Activated T-cell treated with anti-CD3 and anti-CD28 coated beads for 4 hours (primary cell): ENCODE results near the gene TRPM4.
"Not testable (repeated sequence)": the region's sequence is repeated elsewhere in the genome, so short reads cannot be mapped to it uniquely, and the experiment has no call there.

Experiments used
- DNase-seq: peaks from one replicate; pipeline ENCODE4 v3.0.0-alpha.2; 2020

TRPM4 gene

DNA sequence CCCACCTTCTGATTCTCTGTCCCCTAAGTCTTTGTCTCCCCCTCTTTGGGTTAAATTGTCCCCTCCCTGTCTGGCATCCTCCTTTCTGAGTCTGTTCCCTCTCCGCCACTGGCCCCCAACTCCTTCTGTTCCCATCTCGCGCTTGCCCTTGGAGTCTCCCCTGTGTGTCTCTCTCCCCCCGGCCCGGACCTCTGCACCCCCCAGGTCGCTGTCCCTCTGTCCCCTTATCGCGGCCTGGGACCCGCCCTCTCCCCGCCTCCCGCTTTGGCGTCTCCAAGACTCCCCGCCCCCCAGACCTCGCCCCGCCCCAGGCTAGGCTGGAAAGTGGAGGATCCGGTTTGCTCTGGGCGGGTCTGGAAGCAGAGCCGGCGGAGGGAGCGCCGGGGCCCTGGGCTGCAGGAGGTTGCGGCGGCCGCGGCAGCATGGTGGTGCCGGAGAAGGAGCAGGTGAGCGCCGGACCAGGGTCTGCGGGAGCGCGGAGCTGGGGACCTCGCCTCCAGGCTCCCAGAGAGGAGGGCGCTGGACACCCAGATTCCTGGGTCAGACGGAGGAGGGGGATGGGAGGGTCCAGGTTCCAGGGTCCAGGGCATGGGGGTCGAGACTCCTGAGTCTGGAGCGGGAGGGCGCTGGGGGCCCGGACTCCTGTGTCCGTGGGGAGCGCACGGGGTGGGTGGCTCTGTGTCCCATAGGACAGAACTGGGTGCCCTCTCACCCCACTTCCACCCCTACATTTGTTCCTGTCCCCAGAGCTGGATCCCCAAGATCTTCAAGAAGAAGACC, at the start of gene TRPM4:
TSS of gene TRPM4 (plus strand) at position 348 of the 780 bp plus-strand sequence. CDS start at position 423, 75 bp downstream.
- DNase-seq = no peak

DNA sequence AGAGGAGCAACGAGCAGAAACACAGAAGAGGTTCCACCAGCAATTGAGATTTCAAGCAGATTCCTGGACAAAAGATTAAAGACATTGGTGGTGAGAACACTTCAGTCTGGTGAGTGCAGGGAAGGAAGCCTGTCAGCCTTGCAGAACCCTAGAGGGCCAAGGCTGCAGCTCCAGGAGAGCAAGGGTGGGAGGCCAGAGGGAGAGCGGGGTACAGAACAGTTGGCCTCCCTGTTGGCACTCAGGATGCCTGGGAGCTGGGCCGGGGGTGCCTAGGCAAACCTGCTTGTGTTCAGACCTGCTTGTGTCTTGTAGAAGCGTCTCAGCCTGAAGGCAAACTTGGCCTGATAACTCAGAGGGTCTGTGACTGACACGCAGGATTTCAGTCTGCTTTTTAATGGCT, 48.5 kb upstream of the TRPM4 start:
- DNase-seq = no peak

DNA sequence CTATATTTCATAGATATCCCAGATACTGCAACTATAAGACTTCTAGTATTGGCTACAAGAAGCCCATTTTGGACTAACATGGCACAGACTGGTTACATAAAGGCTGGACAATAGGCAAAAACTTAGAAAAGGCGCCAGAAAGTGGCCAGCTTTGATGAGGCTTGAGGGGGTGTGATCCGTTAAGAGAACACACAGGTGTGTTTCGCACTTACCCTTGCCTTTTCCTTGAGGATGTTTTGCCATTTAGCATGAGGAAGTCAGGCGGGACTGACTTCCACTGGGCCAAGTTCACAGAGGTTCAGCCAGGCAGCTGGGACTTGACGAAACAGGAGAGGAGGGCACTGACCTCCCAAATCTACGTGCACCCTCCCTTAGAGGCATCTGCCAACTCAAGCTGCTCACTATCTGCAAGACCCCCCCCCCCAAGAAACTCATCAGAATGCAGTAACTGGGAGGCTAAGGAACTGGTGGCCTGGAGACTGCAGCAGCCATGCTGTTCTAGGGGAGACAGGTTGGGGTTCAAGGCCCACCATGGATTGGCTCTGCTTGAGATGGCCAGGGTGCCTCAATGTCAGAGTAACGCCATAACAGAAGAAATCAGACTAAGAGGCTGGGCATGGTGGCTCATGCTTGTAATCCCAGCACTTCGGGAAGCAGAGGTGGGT, 47.9 kb upstream of the TRPM4 start:
- no peak for DNase-seq

DNA sequence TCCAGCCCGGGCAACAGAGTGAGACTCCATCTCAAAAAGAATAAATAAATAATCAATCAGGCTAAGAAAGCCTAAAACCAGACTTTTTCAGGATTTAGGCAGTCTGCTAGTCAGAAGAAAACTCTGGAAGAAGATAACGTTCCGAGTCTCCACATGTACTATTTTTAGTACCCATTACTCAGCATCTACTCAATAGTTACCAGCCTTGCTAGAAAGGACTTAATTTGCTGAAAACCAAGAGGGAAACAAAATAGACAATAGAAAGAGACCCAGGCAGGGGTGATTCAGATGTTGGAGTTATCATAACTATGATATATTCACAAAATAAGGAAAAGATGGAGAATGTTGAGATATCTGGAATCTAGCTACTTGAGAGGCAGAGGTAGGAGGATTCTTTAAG, 47.0 kb upstream of the TRPM4 start:
- DNase-seq = no peak

DNA sequence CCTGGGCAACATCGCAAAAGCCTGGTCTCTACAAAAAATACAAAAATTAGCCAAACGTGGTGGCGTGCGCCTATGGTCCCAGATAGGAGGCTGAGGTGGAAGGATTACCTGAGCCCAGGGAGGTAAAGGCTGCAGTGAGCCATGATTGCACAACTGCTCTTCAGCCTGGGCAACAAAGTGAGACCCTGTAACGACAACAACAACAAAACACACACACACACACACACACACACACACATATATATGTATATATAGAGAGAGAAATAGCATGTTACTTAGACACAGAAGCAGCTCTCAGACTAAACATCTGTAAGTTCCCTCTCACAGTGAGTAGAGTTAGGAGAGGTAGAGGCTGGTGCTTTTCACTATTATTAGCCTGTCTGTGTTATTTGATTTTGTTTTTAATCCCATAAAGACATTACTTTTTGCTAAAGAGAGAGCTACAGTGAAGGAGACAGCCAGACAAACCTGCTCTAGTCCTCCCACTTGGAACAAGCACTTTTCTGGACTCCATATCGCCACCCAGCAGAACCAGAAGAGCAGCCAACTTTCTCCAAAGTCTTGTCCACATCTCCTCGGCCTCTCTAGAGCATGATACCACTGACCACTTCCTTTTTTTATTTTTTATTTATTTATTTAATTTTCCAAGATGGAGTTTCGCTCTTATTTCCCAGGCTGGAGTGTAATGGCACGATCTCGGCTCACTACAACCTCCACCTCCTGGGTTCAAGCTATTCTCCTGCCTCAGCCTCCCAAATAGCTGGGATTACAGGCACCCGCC, 46.2 kb upstream of the TRPM4 start:
- no peak for DNase-seq

DNA sequence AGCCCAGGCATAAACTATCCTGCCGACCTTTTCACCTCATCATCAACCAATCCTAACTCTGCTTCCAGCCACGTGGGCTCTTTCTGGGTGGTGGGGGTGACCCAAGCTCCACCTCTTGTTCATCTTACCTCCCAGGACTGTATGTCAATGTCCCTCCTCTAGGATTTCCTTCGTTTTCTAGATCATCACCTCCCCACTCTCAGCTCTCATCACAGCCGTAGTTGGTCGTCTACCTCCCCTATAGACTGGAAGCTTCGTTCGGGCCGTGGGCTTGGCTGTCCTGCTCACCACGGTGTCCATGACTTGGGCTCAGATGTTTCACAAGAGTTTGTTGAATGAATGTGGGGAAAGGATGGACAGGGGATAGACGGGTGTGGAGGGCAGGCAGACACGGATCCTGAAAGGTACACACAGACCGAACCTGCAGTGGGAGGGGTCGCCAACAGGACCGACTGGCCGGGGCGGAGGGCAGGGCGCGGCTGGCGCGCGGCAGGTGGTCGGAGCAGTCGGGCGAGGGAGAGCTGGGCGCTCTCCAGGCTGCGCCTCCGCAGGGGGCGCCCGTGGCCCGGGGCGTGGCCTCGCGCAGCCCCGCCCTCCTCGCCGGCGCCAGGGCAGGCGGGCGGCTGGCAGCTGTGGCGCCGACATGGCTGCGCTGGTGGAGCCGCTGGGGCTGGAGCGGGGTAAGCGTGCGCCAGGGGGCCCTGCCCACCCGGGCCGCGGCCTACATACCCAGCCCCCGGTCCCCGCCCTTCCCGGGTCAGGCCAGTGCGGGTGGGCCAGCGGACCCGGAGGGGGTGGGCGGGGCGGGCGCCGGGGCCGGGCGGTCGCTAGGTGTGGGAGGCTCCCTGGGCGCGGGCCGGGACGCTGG, 43.6 kb upstream of the TRPM4 start, which contains the start of gene LIN7B:
TSS of gene LIN7B (plus strand) at position 609 of the 868 bp plus-strand sequence. CDS start at position 644, 35 bp downstream.
- DNase-seq = peak; percentile 56

DNA sequence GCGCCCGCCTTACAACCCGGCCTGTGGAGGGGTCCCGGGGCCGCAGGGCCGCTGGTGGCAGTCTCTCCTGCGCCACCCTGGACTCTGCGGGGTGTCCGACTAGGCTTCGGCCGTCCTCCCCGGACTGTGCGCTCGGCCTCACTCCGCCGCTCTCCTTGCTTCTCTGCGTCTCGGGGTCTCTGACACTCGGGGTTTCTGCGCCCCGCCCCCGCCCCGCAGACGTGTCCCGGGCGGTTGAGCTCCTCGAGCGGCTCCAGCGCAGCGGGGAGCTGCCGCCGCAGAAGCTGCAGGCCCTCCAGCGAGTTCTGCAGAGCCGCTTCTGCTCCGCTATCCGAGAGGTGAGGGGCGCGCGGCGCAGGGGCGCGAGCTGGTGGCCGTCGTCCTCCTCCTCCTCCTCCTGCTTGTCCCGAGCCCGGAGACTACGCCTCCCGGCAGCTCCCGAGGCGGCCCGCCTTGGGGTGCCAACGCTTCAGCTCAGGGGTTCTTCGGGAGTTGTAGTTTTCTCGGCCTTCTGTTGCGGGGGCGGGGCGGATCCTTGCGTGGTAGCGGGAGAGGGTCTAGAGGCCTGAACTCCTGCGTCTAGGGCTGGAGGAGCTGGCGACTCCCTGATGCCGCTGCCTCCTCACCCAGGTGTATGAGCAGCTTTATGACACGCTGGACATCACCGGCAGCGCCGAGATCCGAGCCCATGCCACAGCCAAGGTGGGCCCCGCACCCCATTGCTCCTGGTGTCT, 42.8 kb upstream of the TRPM4 start:
- DNase-seq = peak; percentile 52

DNA sequence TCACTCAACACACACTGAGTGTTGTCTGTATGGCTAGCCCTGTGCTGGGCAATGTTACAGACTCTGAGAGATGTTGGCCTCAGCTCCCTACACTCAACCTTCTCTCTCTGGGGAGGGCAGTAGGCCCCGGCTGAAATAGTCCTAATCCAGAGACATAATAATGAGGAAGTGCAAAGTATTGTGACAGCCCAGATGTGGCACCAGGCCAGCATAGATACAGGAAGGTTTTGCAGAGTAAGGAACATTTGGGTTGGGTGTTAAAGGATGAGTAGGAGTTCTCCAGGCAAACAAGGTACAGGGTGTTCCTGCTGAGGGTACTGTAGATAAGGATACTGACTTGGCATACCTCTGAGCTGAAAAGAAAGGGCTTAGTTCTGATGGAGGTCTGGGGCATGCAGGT, 41.0 kb upstream of the TRPM4 start:
- no peak for DNase-seq

DNA sequence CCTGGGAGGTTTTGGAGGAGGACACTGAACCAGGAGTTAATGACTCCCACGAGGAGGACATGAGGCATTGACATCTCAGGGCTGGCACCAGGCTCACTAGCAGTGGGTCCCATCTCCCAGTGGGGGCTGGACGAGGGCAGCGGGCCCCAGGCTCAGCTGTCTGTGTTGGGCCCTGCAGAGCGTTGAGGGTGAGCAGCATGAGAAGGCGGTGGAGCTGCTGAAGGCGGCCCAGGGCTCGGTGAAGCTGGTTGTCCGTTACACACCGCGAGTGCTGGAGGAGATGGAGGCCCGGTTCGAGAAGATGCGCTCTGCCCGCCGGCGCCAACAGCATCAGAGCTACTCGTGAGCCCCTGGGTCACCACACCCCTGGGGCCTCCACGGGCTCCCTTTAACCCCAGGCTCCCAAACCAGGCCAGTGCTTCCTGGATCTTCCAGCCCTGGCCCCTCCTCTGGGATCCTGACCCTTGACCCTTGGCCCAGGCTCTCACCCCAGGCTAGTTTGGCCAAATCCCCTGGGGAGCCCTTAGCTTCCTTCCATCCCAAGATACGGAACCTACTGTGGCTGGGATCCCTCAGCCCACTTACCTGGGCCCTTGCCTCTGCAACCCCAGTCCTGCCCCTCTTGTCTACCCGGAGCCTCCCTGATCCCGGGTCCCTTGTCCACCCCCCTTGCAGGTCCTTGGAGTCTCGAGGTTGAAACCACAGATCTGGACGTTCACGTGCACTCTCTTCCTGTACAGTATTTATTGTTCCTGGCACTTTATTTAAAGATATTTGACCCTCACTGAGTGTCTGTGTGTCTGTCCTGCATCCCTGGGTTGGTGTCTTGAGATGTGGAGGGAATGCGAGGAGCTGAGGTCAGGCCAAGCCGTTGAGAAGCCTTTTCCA, 39.7 kb upstream of the TRPM4 start:
- no peak for DNase-seq

DNA sequence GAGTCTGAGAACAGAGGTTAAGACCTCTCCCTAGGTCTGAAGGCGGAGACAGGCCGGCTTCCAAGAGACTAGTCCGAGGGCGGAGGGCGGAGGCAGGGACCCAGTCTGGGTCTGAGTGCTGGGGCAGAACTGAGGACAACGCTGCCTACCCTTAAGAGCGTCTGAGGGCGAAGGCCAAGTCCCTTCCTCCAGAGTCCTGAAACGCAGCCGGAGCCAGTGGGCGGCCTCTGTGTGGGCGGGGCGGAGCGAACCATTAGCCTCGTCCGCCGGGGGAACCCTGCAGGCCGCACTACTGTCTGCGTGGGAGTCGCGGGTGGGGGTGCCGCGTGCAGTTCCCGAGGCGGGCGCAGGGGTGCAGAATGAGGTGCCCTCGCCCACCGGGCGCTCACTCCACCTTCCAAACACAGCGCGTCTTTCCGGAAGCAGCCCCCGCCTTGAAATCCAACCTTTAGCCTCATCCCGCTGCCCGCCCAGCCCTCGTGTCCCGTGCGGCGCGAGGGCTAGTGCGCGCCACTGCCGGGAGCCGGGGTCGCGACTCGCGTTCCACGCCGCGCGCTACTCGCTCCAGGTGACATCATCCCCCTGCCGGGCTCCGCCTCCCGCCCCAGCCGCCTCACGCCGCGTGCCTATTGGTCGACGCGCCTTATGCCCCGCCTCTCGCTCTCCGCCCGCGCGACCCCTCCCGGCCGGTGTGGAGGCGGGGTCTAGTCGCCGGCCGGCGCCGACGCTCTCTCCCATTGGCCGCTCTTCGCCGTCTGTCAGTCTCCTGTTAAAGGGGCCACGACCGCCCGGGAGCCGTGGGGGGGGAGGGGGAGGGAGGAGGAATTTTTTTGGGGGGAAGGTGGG, 38.8 kb upstream of the TRPM4 start, which contains the start of gene C19orf73:
TSS of gene C19orf73 (minus strand) at position 579 of the 846 bp plus-strand sequence. CDS start at position 458, 121 bp downstream.
- DNase-seq = peak; percentile 91

DNA sequence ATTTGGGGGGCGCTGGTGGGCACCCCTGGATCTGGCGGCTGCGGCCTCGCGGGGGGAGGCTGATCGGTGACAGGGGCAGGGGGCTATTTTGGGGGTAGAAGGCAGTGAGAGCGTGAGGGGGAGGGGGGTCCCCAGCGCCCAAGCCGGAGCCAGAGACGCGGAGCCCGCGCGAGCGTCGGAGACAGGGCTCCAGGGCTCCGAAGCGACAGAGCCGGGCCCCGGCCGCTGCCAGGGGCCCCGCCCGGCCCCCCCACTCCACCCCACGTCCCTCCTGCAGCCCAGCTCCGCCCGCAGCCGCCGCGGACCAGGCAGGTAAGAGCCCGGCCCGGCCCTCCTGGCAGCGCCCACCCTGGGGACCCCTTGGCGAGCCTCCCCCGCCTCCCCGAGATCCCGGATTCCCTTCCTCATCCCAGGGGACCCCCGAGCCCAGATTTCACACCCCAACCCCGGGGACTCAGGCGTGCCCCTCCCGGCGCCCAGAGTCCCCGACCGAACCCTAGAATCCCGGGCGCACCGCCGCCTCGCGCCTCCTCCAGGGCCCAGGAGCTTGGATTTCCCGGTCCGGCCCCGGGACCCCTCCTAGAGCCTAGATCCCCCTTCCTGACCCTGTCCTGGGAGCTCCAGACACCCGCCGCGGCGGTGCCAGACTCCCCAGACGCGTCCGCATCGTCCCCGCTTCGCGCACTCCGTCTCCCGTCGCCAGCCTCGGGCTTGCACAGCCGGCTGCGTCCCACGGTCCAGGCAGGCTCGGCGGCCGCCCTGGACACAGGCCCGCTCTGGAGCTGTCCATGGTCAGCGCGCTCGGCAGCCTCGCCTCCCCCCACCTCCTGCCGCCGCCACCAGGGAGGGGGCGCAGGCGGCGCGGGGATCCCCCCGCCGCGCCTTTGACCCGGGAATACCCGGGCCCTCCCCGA, 37.9 kb upstream of the TRPM4 start, which contains the start of gene PPFIA3:
TSS of gene PPFIA3 (plus strand) at position 134 of the 914 bp plus-strand sequence. CDS start 8,330 bp downstream, outside the sequence.
- no peak for DNase-seq

DNA sequence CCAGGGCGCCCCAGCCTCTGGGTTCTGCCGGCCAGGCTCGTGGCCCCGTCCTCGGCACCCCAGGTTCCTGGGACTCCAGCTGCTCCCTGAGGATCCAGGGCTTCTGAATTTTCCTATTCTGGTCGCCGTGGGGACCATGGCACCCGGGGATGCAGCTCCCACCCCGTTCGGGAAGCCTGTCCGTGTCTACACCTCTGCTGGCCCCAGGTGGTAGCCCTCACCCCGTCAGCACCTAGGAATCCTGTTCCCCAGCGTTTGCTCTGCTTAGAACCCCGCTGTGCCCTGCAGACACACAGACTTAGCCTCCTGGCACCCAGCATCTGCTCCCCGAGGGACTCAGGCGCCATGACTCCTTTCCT, 37.3 kb upstream of the TRPM4 start:
- DNase-seq = no peak

DNA sequence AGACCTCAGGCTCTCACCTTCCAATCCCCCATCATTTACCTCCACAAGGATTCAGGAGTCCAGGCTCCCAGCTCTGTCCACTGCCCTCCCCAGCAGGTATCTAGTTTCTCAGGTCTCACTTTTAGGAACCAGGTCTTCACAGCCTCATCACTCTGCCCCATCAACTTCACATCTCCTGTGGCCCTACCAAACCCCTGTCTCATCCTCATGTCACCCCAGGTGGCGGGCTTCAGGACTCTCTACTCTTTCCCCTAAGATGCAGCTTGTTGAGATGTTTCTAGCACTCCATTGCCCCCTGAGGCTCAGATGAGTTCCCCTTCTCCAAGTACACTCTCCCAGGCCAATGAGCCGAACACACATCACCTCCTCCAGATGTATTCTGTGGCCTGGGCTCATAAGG, 36.7 kb upstream of the TRPM4 start:
- DNase-seq = no peak

DNA sequence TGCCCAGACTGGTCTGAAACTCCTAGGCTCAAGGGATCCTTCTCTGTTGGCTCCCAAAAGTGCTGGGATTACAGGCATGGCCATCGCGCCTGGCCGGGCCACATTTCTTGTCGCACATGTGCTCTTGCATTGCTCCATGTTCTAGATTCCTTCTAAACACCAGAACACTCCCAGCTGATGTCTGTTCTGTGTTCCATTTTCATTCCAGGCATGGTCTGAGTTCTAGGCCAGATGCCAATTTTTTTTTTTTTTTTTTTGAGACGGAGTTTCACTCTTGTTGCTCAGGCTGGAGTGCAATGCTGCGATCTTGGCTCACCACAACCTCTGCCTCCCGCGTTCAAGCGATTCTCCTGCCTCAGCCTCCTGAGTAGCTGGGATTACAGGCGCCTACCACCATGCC, 35.8 kb upstream of the TRPM4 start:
- DNase-seq = not testable (repeated sequence)

DNA sequence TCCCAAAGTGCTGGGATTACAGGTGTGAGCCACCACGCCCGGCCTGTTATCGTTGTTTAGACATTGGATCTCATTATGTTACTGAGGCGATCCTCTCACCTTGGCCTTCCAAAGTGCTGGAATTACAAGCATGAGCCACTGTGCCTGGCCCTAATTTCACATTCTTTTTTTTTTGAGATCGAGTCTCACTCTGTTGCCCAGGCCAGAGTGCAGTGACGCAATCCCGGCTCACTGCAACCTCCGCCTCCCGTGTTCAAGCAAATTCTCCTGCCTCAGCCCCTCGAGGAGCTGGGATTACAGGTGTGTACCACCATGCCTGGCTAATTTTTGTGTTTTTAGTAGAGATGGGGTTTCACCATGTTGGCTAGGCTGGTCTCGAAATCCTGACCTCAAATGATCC, 34.3 kb upstream of the TRPM4 start:
- DNase-seq = not testable (repeated sequence)

DNA sequence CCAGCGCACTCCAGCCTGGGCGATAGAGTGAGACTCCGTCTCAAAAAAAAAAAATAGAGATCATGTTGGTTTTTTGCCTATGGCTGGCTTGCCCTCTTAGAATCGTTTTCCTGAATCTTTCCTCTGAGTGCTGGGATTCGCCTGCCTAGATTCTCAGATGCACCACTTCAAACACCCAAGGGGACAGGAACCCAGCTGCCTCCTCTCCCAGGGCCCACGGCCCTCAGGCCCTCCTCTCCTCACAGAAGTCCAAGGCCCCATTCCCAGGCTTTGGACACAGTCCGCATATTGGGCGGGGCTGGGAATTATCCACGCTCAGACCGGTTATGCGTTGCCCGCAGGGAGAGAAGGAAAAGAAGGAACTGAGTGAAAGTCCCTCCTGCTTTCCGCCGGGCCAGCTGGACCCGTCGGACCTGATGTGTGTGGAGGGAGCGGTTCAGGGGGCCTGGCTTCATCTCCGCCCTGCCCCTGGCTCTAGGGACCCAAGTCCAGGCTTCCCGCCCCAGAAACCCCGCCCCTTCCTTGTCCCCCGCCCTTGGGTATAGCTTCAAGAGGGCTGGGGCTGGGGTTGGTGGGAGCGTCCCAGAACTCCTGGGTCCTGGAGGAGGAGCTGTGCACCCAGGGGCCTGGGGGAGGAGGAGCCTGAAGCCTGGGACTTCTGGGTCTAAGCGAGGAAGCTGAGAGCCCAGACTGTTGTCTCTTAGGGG, 32.4 kb upstream of the TRPM4 start:
- DNase-seq = no peak

DNA sequence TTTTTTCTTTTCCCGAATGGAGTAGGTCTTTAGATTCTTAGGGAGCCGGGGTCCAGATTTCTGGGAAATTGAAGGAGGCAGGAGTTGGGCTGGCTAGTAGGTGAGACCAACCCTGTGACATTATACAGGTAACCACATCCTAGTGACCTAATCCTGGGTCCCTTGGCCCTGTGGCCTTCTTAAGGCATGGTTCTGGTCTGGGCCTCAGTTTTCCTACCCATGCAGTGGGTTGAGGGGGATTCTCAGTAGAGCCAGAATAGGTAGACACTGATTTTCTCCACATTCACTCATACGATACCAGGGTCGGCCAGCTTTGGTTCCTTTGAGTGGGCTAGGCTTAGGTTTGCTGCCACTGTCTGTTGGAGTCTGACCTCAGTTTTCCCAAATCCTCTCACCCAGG, 31.0 kb upstream of the TRPM4 start:
- DNase-seq = no peak

DNA sequence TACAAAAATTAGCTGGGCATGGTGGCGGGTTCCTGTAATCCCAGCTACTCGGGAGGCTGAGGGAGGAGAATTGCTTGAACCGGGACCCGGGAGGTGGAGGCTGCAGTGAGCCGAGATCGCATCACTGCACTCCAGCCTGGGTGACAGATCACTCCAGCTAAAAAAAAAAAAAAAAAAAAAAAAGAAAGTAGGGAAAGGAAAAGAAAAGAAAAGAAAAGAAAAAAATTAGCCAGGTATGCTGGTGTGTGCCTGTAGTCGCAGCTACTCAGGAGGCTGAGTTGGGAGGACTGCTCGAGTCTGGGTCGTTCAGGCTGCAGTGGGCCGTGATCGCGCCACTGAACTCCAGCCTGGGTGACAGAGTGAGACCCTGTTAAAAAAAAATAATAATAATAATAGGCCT, 30.4 kb upstream of the TRPM4 start:
- DNase-seq = not testable (repeated sequence)
